OCI-LY3 (cell line): ENCODE measurements around the gene CLDN9.

ENCODE experiments used
- H2AFZ ChIP-seq: fragments of 200-600, 300-600 bp; shearing (Covaris generic); 2 replicates; pipeline ENCODE4 v1.6.0; 2014; ENCODE audit warnings: antibody characterized with exemption, low read depth, low read length
- H3K27ac ChIP-seq: fragments of 200-600, 300-600 bp; sonication (generic); 2 replicates; pipeline ENCODE4 v1.5.1; 2014; ENCODE audit warnings: mild to moderate bottlenecking, low read length, moderate library complexity, mixed read lengths
- H3K27me3 ChIP-seq: fragments of 200-600, 300-600 bp; sonication (generic); 2 replicates; pipeline ENCODE4 v1.6.1; 2014; ENCODE audit warnings: low read depth, low read length, mixed read lengths
- H3K36me3 ChIP-seq: fragments of 200-600, 300-600 bp; sonication (generic); replicated peaks from 2 replicates; pipeline ENCODE3; 2014; ENCODE audit warnings: low read depth, low read length, mixed read lengths
- H3K4me1 ChIP-seq: fragments of 300-600, 200-600 bp; sonication (generic); 2 replicates; pipeline ENCODE4 v1.6.1; 2014; ENCODE audit warnings: low read length, mixed read lengths
- H3K4me2 ChIP-seq: fragments of 200-600, 300-600 bp; sonication (generic); 2 replicates; pipeline ENCODE4 v1.6.1; 2014; ENCODE audit warnings: low read length, mixed read lengths
- H3K4me3 ChIP-seq: fragments of 300-600, 200-600 bp; sonication (generic); 2 replicates; pipeline ENCODE4 v1.5.1; 2014; ENCODE audit warnings: antibody characterized with exemption, mild to moderate bottlenecking, low read length, moderate library complexity
- H3K79me2 ChIP-seq: fragments of 300-600, 200-600 bp; shearing (Covaris generic); 2 replicates; pipeline ENCODE4 v1.6.1; 2014; ENCODE audit warnings: mild to moderate bottlenecking, low read length, mixed read lengths
- H3K9ac ChIP-seq: fragments of 300-600, 200-600 bp; shearing (Covaris generic); 2 replicates; pipeline ENCODE4 v1.6.0; 2014; ENCODE audit warnings: mild to moderate bottlenecking, low read length, moderate library complexity
- H3K9me3 ChIP-seq: fragments of 200-600, 300-600 bp; shearing (Covaris generic); 2 replicates; pipeline ENCODE4 v1.6.1; 2014; ENCODE audit warnings: low read length, mixed read lengths; ENCODE audit not compliant: insufficient read depth
- H4K20me1 ChIP-seq: fragments of 200-600, 300-600 bp; sonication (generic); 2 replicates; pipeline ENCODE4 v1.6.1; 2016; ENCODE audit warnings: low read length, mixed read lengths; ENCODE audit not compliant: insufficient read depth
- EZH2phosphoT487 ChIP-seq: fragments of 200-600 bp; shearing (Covaris generic); IDR thresholded peaks from 2 replicates; pipeline ENCODE4 v1.6.1; 2018; ENCODE audit warnings: antibody characterized with exemption, mixed run types, low read depth
- TF ChIP-seq, protein P1 (sequence below): fragments of 200-600, 300-600 bp; sonication (generic); IDR thresholded peaks from 2 replicates; pipeline ENCODE4 v1.5.1; 2014; ENCODE audit warnings: antibody characterized with exemption, low read length, low read depth

CLDN9 gene

DNA sequence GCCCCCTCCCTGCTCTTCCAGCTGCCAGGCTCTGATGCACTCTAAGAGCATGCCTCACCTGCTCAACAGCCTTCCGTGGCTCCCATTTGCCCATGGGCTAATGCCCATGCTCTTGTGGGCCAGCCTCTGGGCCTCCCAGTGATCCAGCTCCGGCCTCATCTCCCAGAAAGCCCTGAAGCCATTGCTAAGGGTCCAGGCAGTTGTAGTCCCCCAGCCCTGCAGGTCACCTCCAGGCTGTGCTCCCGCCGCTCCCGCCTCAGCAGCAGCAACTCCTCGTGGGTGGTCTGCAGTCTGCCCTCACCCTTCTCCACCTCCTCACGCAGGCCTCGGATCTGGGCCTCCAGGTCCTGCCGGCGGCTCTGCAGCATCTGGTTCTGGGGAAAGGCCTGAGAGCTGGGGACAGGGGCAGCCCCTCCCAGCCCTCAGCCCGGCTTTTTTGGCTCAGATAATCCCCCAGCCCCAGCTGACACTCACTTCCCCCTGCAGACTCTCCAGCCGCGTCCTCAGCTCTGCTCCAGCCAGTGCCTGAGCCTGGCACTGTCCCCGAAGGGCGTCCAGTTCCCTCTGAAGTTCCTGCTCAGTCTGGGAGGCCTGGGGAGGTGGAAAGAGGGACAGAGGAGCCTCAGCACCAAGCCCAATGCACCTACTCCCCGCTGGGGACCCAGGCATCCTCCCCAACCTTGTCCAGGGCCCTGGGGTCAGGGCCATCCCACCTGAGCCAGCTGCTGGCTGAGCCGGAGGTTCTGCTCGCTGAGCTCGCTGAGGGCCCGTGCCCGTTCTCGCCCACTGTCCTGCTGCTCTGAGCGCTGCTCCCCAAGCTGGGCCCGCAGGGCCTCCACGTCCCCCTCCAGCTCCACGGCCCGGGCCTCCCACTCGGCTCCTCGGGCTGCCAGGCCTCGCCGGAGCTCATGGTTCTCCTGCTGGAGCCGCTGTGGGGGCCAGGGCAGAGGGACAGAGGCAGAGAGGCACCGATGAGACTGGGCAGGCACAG, 17.8 kb downstream of the CLDN9 start:
- Histone ChIP-seq H3K9me3 (no peaks in the 10 kb centered on the region), H3K4me3 (no peak overlapping the region), H3K4me1 (peaks cover 21% of the 10 kb centered on the region), H3K36me3 (peaks cover 9% of the 10 kb centered on the region), H3K27me3 (peaks cover 9% of the 10 kb centered on the region), H3K79me2 (no peaks in the 10 kb centered on the region), H3K27ac (no peak overlapping the region), H3K4me2 (no peak overlapping the region), H2AFZ (no peak overlapping the region), H4K20me1 (no peaks in the 10 kb centered on the region), H3K9ac (no peak overlapping the region)
- TF ChIP-seq, protein P1, sequence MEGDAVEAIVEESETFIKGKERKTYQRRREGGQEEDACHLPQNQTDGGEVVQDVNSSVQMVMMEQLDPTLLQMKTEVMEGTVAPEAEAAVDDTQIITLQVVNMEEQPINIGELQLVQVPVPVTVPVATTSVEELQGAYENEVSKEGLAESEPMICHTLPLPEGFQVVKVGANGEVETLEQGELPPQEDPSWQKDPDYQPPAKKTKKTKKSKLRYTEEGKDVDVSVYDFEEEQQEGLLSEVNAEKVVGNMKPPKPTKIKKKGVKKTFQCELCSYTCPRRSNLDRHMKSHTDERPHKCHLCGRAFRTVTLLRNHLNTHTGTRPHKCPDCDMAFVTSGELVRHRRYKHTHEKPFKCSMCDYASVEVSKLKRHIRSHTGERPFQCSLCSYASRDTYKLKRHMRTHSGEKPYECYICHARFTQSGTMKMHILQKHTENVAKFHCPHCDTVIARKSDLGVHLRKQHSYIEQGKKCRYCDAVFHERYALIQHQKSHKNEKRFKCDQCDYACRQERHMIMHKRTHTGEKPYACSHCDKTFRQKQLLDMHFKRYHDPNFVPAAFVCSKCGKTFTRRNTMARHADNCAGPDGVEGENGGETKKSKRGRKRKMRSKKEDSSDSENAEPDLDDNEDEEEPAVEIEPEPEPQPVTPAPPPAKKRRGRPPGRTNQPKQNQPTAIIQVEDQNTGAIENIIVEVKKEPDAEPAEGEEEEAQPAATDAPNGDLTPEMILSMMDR: no peak
- no peak for TF ChIP-seq EZH2phosphoT487

GRCh38 chr16:3032624-3033023, 19.9 kb downstream of the CLDN9 start:
- no peaks in the 10 kb centered on the region for H3K36me3 ChIP-seq
- no peaks in the 10 kb centered on the region for H3K9me3 ChIP-seq
- no peak overlapping the region for H2AFZ ChIP-seq
- H3K27me3 ChIP-seq: peaks cover 20% of the 10 kb centered on the region
- TF ChIP-seq EZH2phosphoT487: no peak
- TF ChIP-seq, protein P1: no peak
- peaks cover 21% of the 10 kb centered on the region for H3K4me1 ChIP-seq
- H3K4me2 ChIP-seq: peak overlapping the region; percentile 43
- H3K9ac ChIP-seq: no peak overlapping the region
- peak overlapping the region; percentile 7; the same call in 1 of the 2 replicates for H3K4me3 ChIP-seq
- no peak overlapping the region for H3K27ac ChIP-seq
- H4K20me1 ChIP-seq: no peaks in the 10 kb centered on the region
- no peaks in the 10 kb centered on the region for H3K79me2 ChIP-seq

GRCh38 chr16:3035289-3035971, 22.7 kb downstream of the CLDN9 start:
- Histone ChIP-seq H4K20me1 (no peaks in the 10 kb centered on the region), H2AFZ (no peak overlapping the region), H3K27ac (no peak overlapping the region), H3K9ac (no peak overlapping the region), H3K27me3 (peaks cover 20% of the 10 kb centered on the region), H3K9me3 (no peaks in the 10 kb centered on the region), H3K79me2 (no peaks in the 10 kb centered on the region), H3K4me2 (0 out of 2 replicates have a peak overlapping the region, but pooled peaks have one; percentile 41), H3K4me3 (no peak overlapping the region), H3K4me1 (peaks cover 23% of the 10 kb centered on the region), H3K36me3 (no peaks in the 10 kb centered on the region)
- TF ChIP-seq, protein P1: no peak
- TF ChIP-seq EZH2phosphoT487: no peak
